Activated CD4-positive, CD25-positive, alpha-beta regulatory T cell (primary cell): ENCODE measurements around the gene F11R.
"Not testable (repeated sequence)": the region's sequence is repeated elsewhere in the genome, so short reads cannot be mapped to it uniquely, and the experiment has no call there.

Experiments
- DNase-seq, 4 experiments: peaks; one replicate each; lab custom pipeline; 2025; lab: John Stamatoyannopoulos, UW

The F11R gene

DNA sequence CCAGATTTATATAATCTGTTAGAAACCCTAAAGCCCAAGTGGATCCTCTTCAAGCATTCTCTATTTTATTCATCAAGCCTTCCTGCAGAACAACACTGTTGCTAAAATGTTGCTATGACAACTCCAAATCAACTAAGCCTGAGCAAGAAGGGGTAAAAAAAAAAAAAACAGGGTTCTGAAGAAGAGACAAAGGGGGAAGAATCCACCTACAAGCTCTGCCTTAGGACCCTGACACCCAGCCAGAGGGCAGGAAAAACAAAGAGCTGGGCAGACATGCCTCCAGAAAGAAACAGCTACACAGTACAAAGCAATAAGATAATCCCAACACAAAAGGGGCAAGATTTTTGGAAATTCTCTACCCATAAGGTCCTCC, 23.6 kb upstream of the F11R start:
- no peak for DNase-seq

- no peak for DNase-seq
These were observed 18.6 kb upstream of the F11R start for GRCh38 chr1:161039546-161039945.

- no peak for DNase-seq
These were observed 18.2 kb upstream of the F11R start for GRCh38 chr1:161039154-161039545.

GRCh38 chr1:161038523-161039153, 17.7 kb upstream of the F11R start, which contains the start of gene TSTD1:
Gene TSTD1, minus strand, starts transcription at chr1:161038964. Its CDS starts 75 bp downstream, at chr1:161038889.
- DNase-seq = peak; percentile 56 to 78 (median 74)

GRCh38 chr1:161037661-161038522, 16.9 kb upstream of the F11R start:
- DNase-seq = no peak

DNA sequence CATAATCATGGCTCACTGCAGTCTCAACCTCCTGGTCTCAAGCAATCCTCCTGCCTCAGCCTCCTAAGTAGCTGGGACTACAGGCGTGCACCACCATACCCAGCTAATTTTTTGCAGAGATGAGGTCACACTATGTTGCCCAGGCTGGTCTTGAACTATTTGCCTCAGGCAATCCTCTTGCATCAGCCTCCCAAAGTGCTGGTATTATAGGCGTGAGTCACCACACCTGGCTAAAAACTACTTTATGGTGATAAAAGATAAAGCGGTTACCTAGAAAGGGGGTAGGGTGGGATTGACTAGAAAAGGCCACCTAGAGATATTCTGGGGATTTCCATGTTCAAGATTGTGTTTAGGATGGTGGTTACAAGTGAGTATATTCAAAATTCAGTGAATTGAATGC, 12.8 kb upstream of the F11R start:
- no peak for DNase-seq

DNA sequence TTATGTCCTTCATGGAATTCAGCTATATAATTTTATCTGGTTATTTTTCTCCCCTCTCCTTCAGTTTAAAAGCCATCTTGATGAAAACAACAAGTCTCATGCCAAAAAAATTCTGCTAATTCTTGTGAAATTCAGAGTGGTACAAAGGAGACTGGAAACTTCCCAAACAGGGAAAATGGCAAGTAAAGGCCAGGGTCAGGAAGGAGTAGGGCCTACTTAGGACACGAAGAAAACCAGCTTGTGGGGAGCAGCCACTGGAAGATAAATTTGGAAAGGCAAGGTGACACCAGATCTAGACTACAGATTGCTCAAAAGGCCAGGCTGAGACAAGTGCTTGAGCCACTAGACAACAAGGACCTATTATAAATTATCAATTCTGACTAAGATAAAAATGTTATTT, 11.5 kb upstream of the F11R start:
- DNase-seq = no peak

- DNase-seq = no peak
These were observed 10.9 kb upstream of the F11R start for GRCh38 chr1:161031874-161032273.

GRCh38 chr1:161029466-161029865, 8.5 kb upstream of the F11R start:
- DNase-seq = not testable (repeated sequence)

GRCh38 chr1:161026954-161027353, 6.0 kb upstream of the F11R start:
- DNase-seq = not testable (repeated sequence)

GRCh38 chr1:161022432-161022831, 1.5 kb upstream of the F11R start:
- not testable (repeated sequence) for DNase-seq

DNA sequence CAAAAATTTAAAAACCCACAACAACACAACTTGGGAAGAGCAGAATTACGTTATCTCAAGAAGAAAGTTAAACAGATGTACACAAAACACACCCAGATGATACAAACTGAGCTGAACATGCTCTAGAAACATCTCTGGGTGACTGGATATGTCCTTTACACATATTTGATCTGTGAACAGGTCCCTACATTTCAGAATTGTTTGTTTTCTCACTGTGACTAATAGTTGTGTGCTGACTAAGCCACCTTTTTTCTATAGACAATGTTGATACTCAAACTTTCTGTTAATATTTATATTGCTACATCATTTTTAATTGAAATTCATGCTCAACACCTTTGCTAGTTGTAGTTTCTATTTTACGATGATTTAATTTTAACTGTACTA, 1.0 kb upstream of the F11R start:
- DNase-seq = no peak

GRCh38 chr1:161021165-161021969, 415 bp upstream of the F11R start:
- peak; percentile 55 to 78 (median 64) for DNase-seq

DNA sequence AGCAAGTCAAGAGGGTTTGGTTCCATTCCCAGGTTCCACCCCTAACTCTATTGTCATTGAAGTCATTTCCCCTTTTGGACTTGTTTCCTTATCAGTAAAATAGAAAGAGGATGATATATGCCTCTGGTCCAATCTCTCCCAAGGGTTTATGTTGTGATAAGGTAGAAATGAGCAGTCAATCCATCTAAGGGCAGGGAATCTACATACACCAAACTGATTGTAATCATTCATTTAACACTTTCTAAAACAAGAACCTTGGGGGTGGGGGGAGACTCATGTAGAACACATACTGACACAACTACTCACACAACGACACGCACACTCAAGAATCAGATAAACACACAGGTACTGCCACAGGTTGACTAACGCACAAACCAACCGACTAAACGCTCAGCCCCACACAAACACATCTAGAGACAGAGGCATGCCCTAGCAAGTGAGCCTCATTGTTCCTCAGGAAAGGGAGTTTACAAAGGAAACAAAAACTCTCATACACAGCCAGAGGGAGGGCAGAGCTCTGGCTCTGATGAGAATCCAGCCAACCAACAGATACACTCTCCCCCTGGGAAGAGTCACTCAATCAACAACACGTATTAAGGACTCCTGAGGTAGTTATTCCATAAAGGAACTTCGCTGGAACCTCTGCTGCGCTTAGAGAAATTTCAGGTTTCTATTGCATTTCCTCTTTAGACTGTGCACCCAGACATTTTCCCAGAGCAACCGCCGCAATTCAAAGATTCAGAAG, 1.0 kb downstream of the F11R start:
- DNase-seq = no peak

DNA sequence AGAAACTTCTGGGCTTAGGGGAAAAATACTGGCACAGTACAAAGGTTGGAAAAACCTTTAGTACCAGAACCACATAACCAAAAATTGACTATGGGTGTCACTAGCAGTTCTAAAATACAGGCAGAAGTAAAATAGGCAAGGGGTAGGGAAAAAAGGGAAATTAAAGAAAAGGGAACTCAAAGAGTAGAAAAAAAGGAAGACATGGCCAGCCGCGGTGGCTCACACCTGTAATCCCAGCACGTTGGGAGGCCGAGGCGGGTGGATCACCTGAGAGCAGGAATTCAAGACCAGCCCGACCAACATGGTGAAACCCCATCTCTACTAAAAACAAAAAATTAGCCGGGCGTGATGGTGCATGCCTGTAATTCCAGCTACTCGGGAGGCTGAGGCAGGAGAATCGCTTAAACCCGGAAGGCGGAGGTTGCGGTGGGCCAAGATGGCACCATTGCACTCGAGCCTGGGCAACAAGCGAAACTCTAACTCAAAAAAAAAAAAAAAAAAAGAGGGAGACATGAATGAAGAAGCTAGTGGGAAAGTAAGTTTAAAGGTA, 1.8 kb downstream of the F11R start:
- not testable (repeated sequence) for DNase-seq

DNA sequence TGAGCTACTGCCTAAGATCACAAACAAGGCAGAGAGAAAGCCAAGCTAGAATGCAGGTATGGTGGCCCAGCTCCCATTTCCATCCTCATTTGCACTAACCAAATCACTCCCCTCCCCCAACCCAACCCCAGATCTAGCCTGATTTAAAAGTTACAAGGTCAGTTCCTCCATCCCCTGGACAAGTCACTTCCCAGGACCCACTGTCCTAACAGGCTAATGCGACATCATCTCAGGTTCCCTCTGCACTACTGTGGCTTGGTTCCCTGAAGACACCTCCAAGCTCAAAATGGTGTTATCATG, 2.4 kb downstream of the F11R start:
- DNase-seq = no peak

GRCh38 chr1:161017756-161018630, 3.0 kb downstream of the F11R start:
- DNase-seq = no peak

GRCh38 chr1:161017181-161017580, 3.8 kb downstream of the F11R start:
- DNase-seq = not testable (repeated sequence)

DNA sequence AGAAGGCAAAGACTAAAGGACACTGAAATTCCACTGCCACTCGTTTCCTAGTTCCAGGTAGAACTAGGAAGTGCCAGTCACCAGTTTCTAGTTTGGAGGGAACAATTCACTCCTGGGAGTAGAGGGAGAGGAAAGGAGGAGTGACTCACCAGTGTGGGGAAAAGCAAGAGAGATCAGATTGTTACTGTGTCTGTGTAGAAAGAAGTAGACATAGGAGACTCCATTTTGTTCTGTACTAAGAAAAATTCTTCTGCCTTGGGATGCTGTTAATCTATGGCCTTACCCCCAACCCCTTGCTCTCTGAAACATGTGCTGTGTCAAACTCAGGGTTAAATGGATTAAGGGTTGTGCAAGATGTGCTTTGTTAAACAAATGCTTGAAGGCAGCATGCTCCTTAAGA, 4.3 kb downstream of the F11R start:
- DNase-seq = not testable (repeated sequence)

- DNase-seq = peak in 3 of 4 experiments; percentile 20 to 28 (median 23)
These were observed 7.3 kb downstream of the F11R start for GRCh38 chr1:161013488-161014230.
